ENCODE results near the gene TMEM126A. TPM values are rescaled to one million over a fixed set of nuclear protein-coding genes. Genes with fewer than 3 reads are reported as not detected.
"Not testable (repeated sequence)": the region's sequence is repeated elsewhere in the genome, so short reads cannot be mapped to it uniquely, and the experiment has no call there.

The TMEM126A gene
- total RNA-seq, 1 donor from 2014 or later: 32.9 TPM

DNA sequence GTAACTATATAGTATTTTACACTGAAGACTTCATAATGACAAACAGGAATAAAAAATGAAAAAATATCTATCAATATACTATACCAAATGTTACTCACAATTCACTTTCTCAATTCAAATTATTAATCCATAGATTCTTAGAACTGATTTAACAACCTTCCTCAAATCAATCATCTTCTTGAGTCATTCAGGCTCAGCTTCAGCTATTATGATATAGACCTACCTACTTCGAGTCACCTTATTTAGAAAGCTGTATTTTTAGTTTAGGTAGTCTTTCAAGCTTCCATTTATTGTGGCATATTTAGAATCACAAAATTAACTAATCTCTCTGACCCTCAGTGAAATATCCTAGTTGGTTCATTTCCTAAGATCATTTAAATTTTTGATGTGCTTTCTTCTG, 9.0 kb downstream of the TMEM126A start:
- no peak for DNase-seq (ENCODE audit: low read depth in 2 of 2)

DNA sequence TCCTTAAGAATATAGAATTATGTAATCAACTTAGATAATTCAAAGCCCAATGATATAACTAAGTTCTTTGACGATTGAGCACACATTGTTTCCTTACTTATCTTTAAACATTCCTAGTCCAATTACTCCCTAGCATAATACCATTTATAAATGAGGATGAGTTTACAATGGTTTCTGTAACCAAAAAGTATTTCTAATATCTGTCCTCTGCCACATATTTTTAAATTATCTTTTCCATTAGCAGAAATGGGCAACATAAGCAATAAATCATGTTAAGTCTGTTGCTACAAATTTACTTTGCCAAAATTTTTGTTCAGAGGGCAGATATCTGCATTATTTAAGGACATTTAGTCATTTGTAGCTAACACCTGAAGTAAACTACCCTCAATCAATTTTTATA, 10.4 kb downstream of the TMEM126A start:
- DNase-seq (ENCODE audit: low read depth in 2 of 2): no peak

DNA sequence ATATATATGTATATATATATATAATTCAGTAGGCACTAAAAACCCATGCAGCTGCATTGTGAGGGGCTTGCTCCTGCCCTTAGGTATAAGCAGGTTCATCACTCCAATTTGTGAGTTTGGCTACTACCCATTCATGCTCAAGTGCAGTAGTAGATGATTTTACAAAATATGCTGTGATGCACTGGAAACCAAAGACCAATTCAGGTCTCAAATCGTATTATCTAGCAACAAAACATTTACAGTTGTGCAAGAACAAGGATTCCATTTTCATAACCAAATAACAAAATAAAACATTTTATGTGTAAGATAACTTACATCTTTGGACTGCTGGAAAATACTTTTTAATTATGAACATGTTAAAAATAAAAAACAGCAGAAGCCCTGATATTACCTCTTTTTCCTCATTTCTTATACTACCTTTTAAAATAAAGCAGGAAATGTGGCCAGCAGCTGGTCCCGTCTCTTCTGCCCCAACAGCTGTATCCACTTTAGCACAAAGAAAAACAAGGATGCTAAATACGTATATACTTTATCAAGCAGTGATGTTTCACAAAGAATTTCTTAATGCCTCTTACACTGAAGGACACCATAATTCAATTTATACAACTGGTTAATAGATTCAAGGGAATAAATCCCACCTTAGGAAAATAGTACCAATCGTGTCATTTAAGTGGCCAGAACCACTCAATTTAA, 14.4 kb downstream of the TMEM126A start:
- DNase-seq (ENCODE audit: low read depth in 2 of 2): peak in 1 of 2 donors; percentile 5

DNA sequence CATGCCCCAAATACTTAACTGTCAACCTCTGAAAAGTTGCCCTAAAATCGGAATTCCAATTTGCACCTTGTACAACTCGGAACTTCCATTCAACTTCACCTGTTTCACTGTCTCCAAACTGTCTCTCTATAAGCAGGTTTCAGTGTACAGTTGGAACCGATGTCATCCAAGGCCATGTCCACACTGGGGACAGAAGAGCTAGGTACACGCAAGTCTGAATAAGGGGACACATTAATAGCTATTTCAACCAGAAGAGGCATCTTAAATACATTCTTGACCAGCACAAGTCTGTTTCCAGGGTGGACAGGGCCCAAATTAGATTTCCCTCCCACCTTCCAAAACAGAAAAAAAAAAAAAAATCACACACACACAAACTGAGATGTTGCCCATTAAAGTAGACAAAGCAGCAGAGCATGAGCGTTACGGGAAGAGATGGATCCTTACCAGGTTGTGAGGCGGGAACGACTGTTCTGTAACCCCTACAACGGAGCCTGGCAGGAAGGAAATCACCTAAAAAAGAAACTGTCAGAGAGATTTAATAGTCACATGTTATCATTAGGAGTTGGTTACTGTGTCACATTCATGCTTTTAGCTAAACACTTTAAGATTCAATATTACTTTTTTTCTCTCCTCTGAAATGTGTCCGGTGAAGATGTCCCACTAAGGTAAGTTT, 15.4 kb downstream of the TMEM126A start:
- DNase-seq (ENCODE audit: low read depth in 2 of 2): peak; percentile 16

DNA sequence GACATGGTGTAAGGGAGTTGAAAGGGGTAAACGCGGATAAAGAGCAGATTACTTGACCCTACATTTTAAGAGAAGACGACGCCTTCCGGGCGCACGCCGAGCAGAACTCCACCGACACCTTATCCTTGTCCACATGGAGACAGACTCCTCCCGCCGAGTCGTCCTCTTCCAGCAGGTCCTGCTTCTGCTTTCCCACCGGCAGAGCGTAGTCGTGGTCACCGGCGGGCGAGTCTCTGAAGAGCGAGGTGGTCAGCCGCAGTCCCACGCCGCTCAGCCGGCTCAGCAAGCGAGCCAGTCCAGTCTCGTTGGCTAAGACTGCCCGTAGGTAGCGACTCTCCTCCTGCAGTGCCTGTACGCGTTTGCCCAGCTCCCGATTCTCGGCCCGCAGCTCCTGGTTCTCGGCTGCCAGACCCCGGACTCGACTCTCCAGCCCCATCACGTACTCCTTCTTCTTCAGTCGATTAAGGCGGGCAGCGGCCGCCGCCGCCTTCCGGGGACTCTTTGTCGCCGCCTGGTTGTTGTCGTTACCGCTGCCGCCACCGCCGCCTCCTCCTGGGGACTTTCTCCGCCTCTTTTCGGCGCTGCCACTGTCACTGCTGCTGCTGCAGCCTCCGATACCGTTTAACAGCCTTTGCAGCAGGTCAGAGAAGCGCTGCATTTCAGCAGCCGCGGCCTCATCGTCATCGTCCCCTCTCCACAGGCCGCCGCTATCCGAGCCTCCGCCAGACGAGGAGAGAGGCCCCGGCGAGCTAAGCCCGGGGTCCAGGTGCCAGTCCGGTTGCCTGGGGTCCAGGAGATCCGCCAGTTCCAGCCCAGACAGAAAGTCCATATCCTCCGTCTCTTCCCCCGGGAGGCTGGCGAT, 16.2 kb downstream of the TMEM126A start:
- peak; percentile 63 to 67 for DNase-seq (ENCODE audit: low read depth in 2 of 2)

GRCh38 chr11:85664615-85665481, 17.1 kb downstream of the TMEM126A start, which contains the start of gene CREBZF:
TSS of gene CREBZF (minus strand) at chr11:85665129. CDS start at chr11:85664875, 254 bp downstream.
- peak; percentile 96 for DNase-seq (ENCODE audit: low read depth in 2 of 2)

DNA sequence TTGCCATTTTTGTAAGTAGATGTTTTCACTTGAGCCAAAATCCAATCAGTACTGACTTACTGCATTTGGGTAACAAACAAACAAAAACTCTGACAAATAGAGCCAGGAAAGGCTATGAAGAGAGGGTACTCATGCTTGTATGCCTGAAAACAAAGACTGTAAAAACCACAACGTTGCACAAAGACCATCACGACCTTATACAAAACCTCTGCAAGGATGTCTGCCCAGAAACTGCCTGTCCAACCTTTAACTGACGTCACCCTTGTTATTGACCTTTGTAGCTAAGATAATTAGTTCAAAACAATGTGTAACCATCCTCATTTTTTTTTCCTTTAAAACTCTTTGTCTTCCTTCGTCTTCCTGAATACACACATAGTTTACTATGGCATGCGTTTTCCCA, 18.0 kb downstream of the TMEM126A start:
- DNase-seq (ENCODE audit: low read depth in 2 of 2): no peak

DNA sequence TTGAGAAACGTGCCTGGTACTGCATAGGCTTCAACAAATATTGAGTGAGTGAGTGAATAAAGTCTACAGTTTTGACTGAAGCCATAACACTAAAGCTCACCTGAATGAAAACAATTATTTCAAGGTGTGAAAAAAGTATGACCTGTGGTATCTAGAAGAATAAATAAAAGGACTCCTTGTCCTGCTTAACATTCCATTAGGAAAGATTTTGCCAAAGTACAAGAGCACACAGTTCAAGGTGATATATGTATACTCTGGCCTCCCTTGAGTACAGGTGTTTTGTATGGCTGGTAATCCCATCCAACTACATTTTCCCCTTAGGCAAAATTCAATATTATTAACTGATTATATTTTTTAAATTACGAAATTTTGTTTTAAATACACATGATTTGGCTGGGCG, 18.9 kb downstream of the TMEM126A start:
- no peak for DNase-seq (ENCODE audit: low read depth in 2 of 2)

DNA sequence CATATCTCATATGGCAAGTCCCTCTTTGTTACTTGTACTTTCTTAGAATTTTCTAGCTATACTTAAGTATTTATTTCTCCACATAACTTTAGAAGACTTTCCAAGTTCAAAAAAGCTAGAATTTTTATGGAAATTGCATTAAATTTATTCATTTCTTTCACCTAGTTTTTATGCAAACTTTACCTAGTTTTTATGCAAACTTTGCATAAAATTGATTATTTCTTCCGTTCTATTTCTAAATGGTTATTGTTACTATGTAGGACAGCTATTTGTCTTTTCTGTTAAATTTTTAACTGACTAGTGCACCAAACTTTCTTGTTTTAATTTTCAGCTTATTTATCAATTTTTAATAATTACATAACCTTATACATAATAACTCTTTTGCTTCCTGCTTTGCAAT, 20.4 kb downstream of the TMEM126A start:
- DNase-seq (ENCODE audit: low read depth in 2 of 2): no peak

GRCh38 chr11:85670949-85671663, 23.3 kb downstream of the TMEM126A start:
- not testable (repeated sequence) for DNase-seq (ENCODE audit: low read depth in 2 of 2)

DNA sequence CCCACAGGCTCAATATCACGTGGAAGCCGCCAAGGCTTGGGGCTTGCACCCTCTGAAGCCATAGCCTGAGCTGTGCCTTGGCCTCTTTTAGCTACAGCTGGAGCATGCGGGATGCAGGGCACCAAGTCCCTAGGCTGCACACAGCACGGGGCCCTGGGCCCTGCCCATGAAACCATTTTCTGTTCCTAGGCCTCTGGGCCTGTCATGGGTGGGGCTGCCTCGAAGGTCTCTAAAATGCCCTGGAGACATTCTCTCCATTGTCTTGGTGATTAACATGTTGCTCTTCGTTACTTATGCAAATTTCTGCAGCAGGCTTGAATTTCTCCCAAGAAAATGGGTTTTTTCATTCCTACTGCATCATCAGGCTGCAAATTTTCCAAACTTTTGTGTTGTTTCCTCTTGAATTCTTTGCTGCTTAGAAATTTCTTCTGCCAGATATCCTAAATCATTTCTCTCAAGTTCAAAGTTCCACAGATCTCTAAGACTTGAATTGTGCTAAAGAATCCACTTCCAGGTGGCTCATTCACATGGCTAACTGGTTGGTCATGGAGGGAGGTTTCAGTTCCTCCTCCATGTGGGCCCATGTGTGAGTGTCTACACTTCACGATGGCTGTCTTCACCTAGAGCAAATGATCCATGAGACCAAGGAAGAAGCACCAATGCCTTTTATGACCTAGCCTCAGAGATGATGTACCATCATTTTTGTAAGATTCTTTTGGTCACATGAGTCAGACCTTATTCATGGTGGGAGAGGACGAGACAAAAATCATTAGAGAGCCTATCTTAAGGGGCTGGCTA, 24.5 kb downstream of the TMEM126A start:
- no peak for DNase-seq (ENCODE audit: low read depth in 2 of 2)

GRCh38 chr11:85673393-85673792, 25.6 kb downstream of the TMEM126A start:
- DNase-seq (ENCODE audit: low read depth in 2 of 2): no peak

- no peak for DNase-seq (ENCODE audit: low read depth in 2 of 2)
Measured at GRCh38 chr11:85679576-85679975, 31.8 kb downstream of the TMEM126A start.

GRCh38 chr11:85680897-85681296, 33.1 kb downstream of the TMEM126A start:
- no peak for DNase-seq (ENCODE audit: low read depth in 2 of 2)

- DNase-seq (ENCODE audit: low read depth in 2 of 2): peak; percentile 39 to 48
Measured at GRCh38 chr11:85682330-85683305, 34.9 kb downstream of the TMEM126A start.

GRCh38 chr11:85685125-85685819, 37.5 kb downstream of the TMEM126A start:
- DNase-seq (ENCODE audit: low read depth in 2 of 2): no peak

DNA sequence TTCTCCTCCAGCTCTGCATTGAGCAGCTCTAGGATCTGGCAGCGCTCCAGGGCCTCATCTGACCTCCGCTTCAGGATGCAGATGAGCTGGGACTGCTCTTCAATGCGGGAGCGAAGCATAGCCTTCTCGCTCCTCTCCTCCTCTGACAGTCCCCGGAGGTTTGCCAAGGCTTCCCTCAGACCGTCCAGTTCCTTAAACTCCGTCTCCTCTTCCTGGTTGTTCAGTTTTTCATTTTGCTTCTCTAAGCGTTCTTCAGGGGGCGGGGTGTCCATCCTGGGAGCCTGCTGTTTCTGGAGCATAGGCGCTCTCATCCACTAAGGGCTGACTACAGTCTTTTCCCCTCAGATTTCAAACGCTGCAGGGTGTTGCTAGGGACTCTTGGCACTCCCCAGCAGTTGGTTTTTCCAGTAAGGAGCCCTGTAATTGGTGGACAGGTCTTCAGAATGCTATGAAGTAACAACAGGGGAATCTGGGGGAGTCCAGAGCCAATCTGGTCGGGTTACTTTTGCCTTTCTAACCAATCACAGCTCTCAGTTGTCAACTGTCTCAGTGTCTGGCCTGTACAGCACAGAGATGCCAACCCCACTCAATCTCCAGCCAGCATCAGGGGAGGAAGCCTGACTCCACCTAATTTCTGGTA, 38.2 kb downstream of the TMEM126A start, which contains the start of gene CCDC89:
Gene CCDC89, minus strand, starts transcription at position 376 of the 640 bp plus-strand sequence. Its CDS starts 65 bp downstream, at position 311.
- DNase-seq (ENCODE audit: low read depth in 2 of 2): peak in 1 of 2 donors; percentile 88

Data from lung microvascular endothelial cell (primary cell).